NCI-H1694 (cell line): ENCODE measurements around the gene SMOC2.
"Not testable (repeated sequence)": the region's sequence is repeated elsewhere in the genome, so short reads cannot be mapped to it uniquely, and the experiment has no call there.

Source experiments
- DNase-seq: peaks from one replicate; lab custom pipeline; 2025; lab: John Stamatoyannopoulos, UW

The SMOC2 gene

DNA sequence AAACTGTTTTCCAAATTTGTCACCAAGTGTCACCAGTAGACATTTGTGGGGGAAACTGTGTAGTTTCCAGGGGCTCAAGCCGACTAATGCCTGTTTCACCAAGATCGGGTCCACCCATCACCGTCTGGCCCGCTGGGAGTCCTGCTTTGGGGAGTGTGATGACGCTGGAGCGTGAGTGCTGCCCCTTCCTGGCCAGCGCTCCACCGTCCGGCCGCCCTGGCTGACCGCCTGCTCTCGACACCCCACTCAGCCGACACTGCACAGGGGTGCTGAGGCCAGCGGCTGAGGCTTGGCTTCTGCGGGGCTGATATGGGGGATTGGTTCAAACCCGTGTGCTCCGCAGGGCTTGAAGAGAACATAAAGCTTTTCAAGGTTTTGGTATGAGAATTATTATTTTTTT, 160.1 kb downstream of the SMOC2 start:
- no peak for DNase-seq

GRCh38 chr6:168601546-168601945, 160.6 kb downstream of the SMOC2 start:
- no peak for DNase-seq

GRCh38 chr6:168602576-168602975, 161.6 kb downstream of the SMOC2 start:
- no peak for DNase-seq

DNA sequence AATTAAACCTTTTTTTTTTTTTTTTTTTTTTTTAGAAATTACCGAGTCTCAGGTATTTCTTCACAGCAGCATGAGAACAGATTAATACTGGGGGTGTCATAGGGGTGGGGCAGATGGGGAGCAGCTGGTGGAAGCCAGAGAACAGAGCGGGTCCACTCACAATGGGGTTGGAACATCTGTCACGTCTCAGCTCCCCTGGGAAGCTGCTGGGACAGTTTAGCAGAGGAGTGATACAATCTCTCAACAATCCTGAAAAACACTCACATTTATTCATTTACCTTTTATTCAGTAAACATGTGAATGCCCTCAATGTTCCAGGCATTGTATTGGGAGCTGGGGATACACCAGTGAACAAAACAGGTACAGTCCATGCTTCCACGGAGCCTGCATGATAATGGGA, 162.2 kb downstream of the SMOC2 start:
- no peak for DNase-seq

GRCh38 chr6:168605964-168606363, 165.0 kb downstream of the SMOC2 start:
- no peak for DNase-seq

GRCh38 chr6:168606722-168607121, 165.7 kb downstream of the SMOC2 start:
- no peak for DNase-seq

DNA sequence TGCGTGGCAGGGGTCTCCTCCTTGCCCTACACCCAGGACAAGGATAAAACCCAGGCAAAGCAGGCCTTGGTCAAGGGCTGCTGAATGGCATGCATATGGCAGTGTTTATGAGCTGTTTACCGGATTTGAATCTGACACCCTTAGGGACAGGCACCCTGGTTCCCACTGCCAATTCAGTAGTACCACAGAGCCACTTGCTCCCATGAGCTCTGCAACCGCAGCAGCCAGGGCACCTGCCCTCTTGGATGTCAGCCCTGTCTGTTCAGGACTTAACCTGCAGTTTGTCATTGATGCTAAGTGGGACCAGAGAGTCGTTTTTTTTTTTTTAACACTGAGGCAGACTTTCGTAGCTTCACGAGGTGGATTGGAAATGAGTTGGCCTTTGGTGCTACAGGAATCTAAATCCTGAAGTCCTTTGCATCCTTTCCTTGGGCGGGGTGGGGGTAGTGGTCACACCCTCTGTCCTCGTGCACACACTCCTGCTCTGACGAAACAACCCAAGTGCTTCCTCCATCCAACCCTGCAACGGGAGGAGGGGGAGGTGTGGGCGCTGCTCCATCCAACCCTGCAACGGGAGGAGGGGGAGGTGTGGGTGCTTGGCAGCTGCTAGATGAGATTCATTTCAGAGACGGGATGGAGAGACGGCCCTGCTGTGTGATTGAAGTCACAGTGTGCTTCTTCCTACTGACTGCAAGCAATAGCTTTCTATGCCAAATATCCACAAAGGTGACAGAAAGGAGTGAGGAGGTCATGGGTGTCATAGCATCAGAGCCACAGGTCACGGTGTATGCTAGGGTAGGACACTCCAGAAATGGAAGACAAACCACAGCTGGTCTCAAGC, 166.5 kb downstream of the SMOC2 start:
- no peak for DNase-seq

DNA sequence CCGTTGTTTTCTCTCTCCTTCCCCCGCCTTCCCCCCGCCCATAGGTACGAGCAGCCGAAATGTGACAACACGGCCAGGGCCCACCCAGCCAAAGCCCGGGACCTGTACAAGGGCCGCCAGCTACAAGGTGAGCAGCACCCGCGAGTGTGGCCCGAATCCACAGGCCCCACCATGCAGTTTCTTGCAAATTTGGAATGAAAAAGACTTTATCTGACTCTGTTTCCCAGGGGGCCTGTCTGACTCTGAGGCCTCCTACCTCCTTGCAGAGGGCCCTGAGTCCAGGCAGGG, 167.1 kb downstream of the SMOC2 start:
- no peak for DNase-seq

GRCh38 chr6:168609026-168609685, 168.2 kb downstream of the SMOC2 start:
- DNase-seq, result no peak

- no peak for DNase-seq
Measured at GRCh38 chr6:168609914-168610490, 169.0 kb downstream of the SMOC2 start.

GRCh38 chr6:168610966-168611365, 170.0 kb downstream of the SMOC2 start:
- DNase-seq, result not testable (repeated sequence)

GRCh38 chr6:168611691-168612090, 170.7 kb downstream of the SMOC2 start:
- no peak for DNase-seq

DNA sequence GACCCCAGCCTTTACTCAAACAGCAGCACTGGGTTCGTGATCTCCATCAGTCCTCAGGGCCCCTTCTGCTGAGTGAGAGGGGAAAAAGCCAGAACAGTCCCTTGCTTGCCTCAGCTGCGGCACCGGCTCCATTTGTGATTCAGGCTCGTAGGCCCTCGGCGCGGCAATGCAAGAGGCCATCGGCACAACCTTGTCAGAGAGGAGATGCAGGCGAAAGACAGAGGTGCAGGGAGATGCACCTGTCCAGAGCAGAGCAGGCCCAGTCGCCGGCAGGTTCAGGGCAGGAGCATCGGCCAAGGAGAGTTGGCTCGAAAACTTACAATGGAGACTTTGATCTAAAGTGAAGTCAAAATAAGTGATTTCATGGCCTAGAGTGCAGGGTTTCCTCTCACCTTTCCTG, 171.6 kb downstream of the SMOC2 start:
- DNase-seq, result no peak

- no peak for DNase-seq
Measured at GRCh38 chr6:168615837-168616236, 174.9 kb downstream of the SMOC2 start.

- DNase-seq, result no peak
Measured at GRCh38 chr6:168616816-168617765, 176.1 kb downstream of the SMOC2 start.

GRCh38 chr6:168618546-168619315, 177.7 kb downstream of the SMOC2 start:
- DNase-seq, result no peak

DNA sequence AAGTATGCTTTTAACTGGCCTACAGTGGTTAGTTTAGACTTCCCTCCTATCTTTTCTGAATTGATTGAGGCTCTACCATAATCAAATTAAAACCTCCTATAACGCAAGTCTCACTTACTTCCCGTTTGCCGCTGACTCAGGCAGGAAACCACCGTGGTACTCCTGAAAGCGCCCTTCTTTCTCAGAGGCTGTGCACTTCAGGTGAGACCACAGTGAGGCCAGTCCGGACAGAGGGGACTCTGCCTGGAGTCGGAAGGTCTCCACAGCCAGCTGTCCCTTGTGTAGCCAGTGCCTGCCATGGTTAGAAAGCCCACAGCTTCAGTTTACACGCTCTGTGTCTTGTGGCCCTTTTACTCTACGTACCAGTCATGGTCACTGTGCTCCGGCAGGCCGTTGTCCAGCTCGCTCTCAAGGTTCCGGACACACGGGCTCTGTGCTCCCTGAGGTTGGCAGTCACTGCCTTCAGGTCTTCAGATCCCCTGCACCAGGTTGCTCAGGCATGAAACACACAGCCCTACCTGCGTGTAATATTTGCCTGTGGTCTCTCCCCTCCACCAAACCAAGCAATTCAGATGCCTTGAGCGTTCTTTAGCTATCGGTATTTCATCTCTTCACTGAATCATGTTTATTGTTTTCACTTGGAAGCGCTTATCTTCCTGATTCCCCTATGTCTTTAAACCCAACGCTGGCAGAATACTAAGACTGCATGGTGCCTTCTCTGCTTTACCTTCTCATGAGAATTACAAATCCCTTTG, 178.8 kb downstream of the SMOC2 start:
- DNase-seq, result no peak

GRCh38 chr6:168620578-168620977, 179.6 kb downstream of the SMOC2 start:
- DNase-seq, result no peak

DNA sequence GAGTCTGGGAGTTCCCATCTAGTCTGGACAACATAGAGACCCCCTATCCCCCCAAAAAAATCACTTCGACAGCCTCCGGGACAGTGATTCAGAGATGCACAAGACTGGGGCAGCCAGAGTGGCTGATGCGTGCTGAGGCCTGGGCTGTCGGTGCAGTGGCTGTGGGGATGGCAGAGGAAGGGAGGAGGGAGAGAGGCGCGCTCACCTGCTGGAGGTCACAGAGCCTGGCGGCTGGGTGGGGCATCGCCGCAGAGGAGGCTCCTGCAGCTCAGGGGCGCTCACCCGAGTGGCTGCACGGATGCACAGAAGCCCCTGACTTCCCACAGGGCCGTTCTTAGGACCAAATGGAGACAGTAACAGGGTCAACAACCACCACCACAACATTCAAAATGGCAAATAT, 182.8 kb downstream of the SMOC2 start:
- DNase-seq, result no peak

- no peak for DNase-seq
Measured at GRCh38 chr6:168624540-168624939, 183.6 kb downstream of the SMOC2 start.

DNA sequence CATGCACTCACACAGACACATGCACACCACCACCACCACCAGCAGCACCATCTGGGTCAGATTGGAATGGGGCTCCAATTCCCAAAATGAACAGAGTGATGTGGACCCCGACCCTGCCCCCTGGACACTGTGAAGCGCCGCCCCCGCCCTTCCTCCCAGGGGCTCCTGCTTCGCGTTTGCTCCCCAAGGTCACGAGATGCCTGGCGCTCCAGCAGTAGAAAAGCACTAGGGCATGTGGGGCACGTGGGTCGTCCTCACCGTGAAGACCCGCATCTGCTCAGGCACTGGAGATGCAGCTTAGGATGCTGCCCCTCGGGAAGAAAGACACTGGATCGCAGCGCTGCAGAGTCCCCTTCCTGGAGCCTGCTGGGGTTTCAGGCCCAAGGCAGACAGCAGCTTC, 184.0 kb downstream of the SMOC2 start:
- no peak for DNase-seq
